Mesodermal cell (in vitro differentiated cells): Measurements from ENCODE around the gene ATG2A.

ENCODE experiments used
- H3K27ac ChIP-seq: 2 replicates; pipeline ENCODE4 v1.7.0; 2013; ENCODE audit warnings: mild to moderate bottlenecking, low read depth, low read length, moderate library complexity; ENCODE audit not compliant: severe bottlenecking
- H3K36me3 ChIP-seq: 2 replicates; pipeline ENCODE4 v1.7.1; 2013; ENCODE audit warnings: mild to moderate bottlenecking, low read length, moderate library complexity; ENCODE audit not compliant: control insufficient read depth, insufficient read depth
- H3K4me1 ChIP-seq: one replicate; pipeline ENCODE4 v1.7.1; 2013; ENCODE audit warnings: mild to moderate bottlenecking, low read length; ENCODE audit not compliant: insufficient read depth, control insufficient read depth, poor library complexity, severe bottlenecking
- H3K4me3 ChIP-seq: 2 replicates; pipeline ENCODE4 v1.7.0; 2013; ENCODE audit warnings: low read length, control low read depth, mild to moderate bottlenecking; ENCODE audit not compliant: insufficient read depth, poor library complexity, severe bottlenecking; ENCODE audit errors: extremely low read depth
- H3K9me3 ChIP-seq: 2 replicates; pipeline ENCODE4 v1.7.1; 2013; ENCODE audit warnings: mild to moderate bottlenecking, low read length, moderate library complexity; ENCODE audit not compliant: control insufficient read depth
- WGBS, 2 experiments: methylation state at CpG; one replicate each; pipeline ENCODE4 v1.1.5; 2013; ENCODE audit warnings: missing lambda C conversion rate in 2 of 2; ENCODE audit not compliant: insufficient coverage in 2 of 2; 5-methylcytosine and 5-hydroxymethylcytosine counted together

The ATG2A gene

GRCh38 chr11:64923944-64924909 is 7.2 kb upstream of the ATG2A start, which contains the start of gene PPP2R5B:
Gene PPP2R5B, plus strand, starts transcription at chr11:64924689. Its CDS starts 1,046 bp downstream, at chr11:64925735.
- Histone ChIP-seq H3K4me3 (peak within 1 kb of the TSS; percentile 82), H3K27ac (peak within 1 kb of the TSS; percentile 87), H3K36me3 (peaks cover 4% of the 10 kb centered on the region), H3K4me1 (peaks cover 13% of the 10 kb centered on the region), H3K9me3 (no peaks in the 10 kb centered on the region)
- WGBS, 2 experiments, result 1% methylated on average over 29 to 42 of the region's 47 CpGs

GRCh38 chr11:64923151-64923661 is 6.2 kb upstream of the ATG2A start:
- H3K27ac ChIP-seq, result no peak overlapping the region
- WGBS, 2 experiments, result 97 to 98% methylated on average over 11 of the region's 11 CpGs
- H3K4me3 ChIP-seq, result peak overlapping the region; percentile 82
- H3K9me3 ChIP-seq, result no peaks in the 10 kb centered on the region
- peaks cover 1% of the 10 kb centered on the region for H3K36me3 ChIP-seq
- peaks cover 13% of the 10 kb centered on the region for H3K4me1 ChIP-seq

GRCh38 chr11:64921384-64921783 is 4.4 kb upstream of the ATG2A start:
- Histone ChIP-seq H3K27ac (no peak overlapping the region), H3K9me3 (no peaks in the 10 kb centered on the region), H3K36me3 (no peaks in the 10 kb centered on the region), H3K4me1 (peaks cover 13% of the 10 kb centered on the region), H3K4me3 (no peak overlapping the region)
- WGBS, 2 experiments, result 67% methylated on average over 2 of the region's 3 CpGs; no CpG with 5 or more reads in 1 of the 2 experiments

GRCh38 chr11:64920124-64920523 is 3.1 kb upstream of the ATG2A start:
- Histone ChIP-seq H3K9me3 (no peaks in the 10 kb centered on the region), H3K4me1 (peaks cover 10% of the 10 kb centered on the region), H3K36me3 (no peaks in the 10 kb centered on the region), H3K4me3 (no peak overlapping the region), H3K27ac (no peak overlapping the region)
- WGBS, 2 experiments, result 100% methylated on average over 1 of the region's 2 CpGs

GRCh38 chr11:64919627-64920026 is 2.6 kb upstream of the ATG2A start:
- WGBS, 2 experiments, result 86 to 94% methylated on average over 3 of the region's 8 CpGs
- H3K4me1 ChIP-seq, result peaks cover 9% of the 10 kb centered on the region
- no peak overlapping the region for H3K27ac ChIP-seq
- no peaks in the 10 kb centered on the region for H3K9me3 ChIP-seq
- no peaks in the 10 kb centered on the region for H3K36me3 ChIP-seq
- no peak overlapping the region for H3K4me3 ChIP-seq

GRCh38 chr11:64918017-64918416 is 1.0 kb upstream of the ATG2A start:
- no peaks in the 10 kb centered on the region for H3K9me3 ChIP-seq
- H3K36me3 ChIP-seq, result peaks cover 6% of the 10 kb centered on the region
- H3K27ac ChIP-seq, result peak overlapping the region; percentile 74
- H3K4me1 ChIP-seq, result peaks cover 5% of the 10 kb centered on the region
- H3K4me3 ChIP-seq, result peak overlapping the region; percentile 70
- WGBS, 2 experiments, result 40 to 46% methylated on average over 3 to 4 of the region's 4 CpGs

GRCh38 chr11:64917663-64917995 is 620 bp upstream of the ATG2A start:
- Histone ChIP-seq H3K4me1 (peaks cover 5% of the 10 kb centered on the region), H3K27ac (peak overlapping the region; percentile 74), H3K4me3 (peak overlapping the region; percentile 70), H3K36me3 (peaks cover 10% of the 10 kb centered on the region), H3K9me3 (no peaks in the 10 kb centered on the region)
- WGBS, 2 experiments, result 0 to 9% methylated on average over 4 to 6 of the region's 6 CpGs

GRCh38 chr11:64916040-64916774 is 802 bp downstream of the ATG2A start:
- peaks cover 5% of the 10 kb centered on the region for H3K4me1 ChIP-seq
- peak overlapping the region; percentile 70 for H3K4me3 ChIP-seq
- 12 to 16% methylated on average over 19 to 20 of the region's 23 CpGs for WGBS, 2 experiments
- H3K27ac ChIP-seq, result peak overlapping the region; percentile 10
- H3K9me3 ChIP-seq, result no peaks in the 10 kb centered on the region
- peaks cover 21% of the 10 kb centered on the region for H3K36me3 ChIP-seq

GRCh38 chr11:64915376-64915887 is 1.6 kb downstream of the ATG2A start:
- peak overlapping the region; percentile 10 for H3K27ac ChIP-seq
- H3K36me3 ChIP-seq, result peaks cover 29% of the 10 kb centered on the region
- no peaks in the 10 kb centered on the region for H3K9me3 ChIP-seq
- peaks cover 5% of the 10 kb centered on the region for H3K4me1 ChIP-seq
- H3K4me3 ChIP-seq, result peak overlapping the region; percentile 70
- 83 to 86% methylated on average over 3 to 5 of the region's 7 CpGs for WGBS, 2 experiments

- WGBS, 2 experiments, result 95 to 96% methylated on average over 15 to 17 of the region's 17 CpGs
- Histone ChIP-seq H3K4me1 (peaks cover 5% of the 10 kb centered on the region), H3K36me3 (peaks cover 39% of the 10 kb centered on the region), H3K27ac (no peak overlapping the region), H3K4me3 (no peak overlapping the region), H3K9me3 (no peaks in the 10 kb centered on the region)
Measured at GRCh38 chr11:64914123-64914522, 2.9 kb downstream of the ATG2A start.
